SJSA1 (cell line): ENCODE results near the gene ASCL3. TPM values are rescaled to one million over a fixed set of nuclear protein-coding genes. Genes with fewer than 3 reads are reported as not detected.
"Not testable (repeated sequence)": the region's sequence is repeated elsewhere in the genome, so short reads cannot be mapped to it uniquely, and the experiment has no call there.

ENCODE experiments used
- DNase-seq, 2 experiments: peaks; one replicate each; pipeline ENCODE4 v3.0.0-alpha.2; 2015 to 2020; ENCODE audit warnings: low spot score in 2 of 2, low read depth in 1 of 2
- H3K27ac ChIP-seq: fragments of 250-450 bp; sonication (Bioruptor Pico); 2 replicates; pipeline ENCODE4 v1.5.1; 2020; ENCODE audit warnings: mild to moderate bottlenecking, moderate library complexity
- H3K27me3 ChIP-seq: fragments of 250-450 bp; sonication (Bioruptor Pico); replicated peaks from 2 replicates; pipeline ENCODE4 v1.5.1; 2020; ENCODE audit warnings: mild to moderate bottlenecking, moderate library complexity
- H3K36me3 ChIP-seq: fragments of 250-450 bp; sonication (Bioruptor Pico); 2 replicates; pipeline ENCODE4 v1.5.1; 2020; ENCODE audit warnings: mild to moderate bottlenecking
- H3K4me1 ChIP-seq: fragments of 250-450 bp; sonication (Bioruptor Pico); replicated peaks from 2 replicates; pipeline ENCODE4 v1.6.1; 2021; ENCODE audit warnings: mild to moderate bottlenecking
- H3K4me3 ChIP-seq: fragments of 250-450 bp; sonication (Bioruptor Pico); 2 replicates; pipeline ENCODE4 v1.5.1; 2020; ENCODE audit warnings: mild to moderate bottlenecking
- H3K9me3 ChIP-seq: fragments of 250-450 bp; sonication (Bioruptor Pico); replicated peaks from 2 replicates; pipeline ENCODE4 v1.5.1; 2020; ENCODE audit warnings: mild to moderate bottlenecking
- total RNA-seq: library from RNA; depleted of rRNA; stranded (reverse); fragments of >200 nt; shearing (Covaris generic); gene quantifications from 2 replicates; pipeline ENCODE4 v1.2.3, GENCODE V29; 2014; rRNA removed

ASCL3 gene, protein sequence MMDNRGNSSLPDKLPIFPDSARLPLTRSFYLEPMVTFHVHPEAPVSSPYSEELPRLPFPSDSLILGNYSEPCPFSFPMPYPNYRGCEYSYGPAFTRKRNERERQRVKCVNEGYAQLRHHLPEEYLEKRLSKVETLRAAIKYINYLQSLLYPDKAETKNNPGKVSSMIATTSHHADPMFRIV
- not detected in 2 replicates for total RNA-seq

DNA sequence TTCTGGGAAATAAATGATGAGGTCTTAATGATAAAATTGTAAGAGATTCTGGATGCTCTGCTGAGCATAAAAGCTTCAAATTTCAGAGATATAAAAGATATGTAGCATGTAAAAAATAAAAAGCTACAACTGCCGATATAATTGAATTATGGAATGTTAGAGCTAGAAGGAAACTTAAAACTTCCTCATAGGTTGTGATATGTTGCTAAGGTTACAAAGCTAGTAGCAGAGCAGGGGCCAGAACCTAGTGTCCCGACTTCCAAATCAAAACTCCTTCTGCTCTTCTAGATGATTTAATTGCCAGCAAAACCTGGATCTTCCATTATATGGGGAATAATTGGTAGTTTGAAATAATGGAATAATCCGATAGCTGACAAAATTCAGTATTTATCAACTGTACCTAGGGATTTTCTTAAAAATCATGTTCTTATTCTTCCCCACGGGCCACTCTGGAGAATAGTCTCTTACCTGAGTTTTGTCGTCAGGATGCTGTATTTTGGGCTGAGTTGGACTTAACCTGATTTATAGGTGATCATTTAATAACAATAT is at the start of gene ASCL3:
TSS of gene ASCL3 (minus strand) at position 499 of the 549 bp plus-strand sequence. CDS start 4,855 bp downstream, outside the sequence.
- Histone ChIP-seq H3K27me3 (no peaks in the 10 kb centered on the region), H3K27ac (no peak within 1 kb of the TSS), H3K9me3 (no peaks in the 10 kb centered on the region), H3K4me3 (no peak within 1 kb of the TSS), H3K4me1 (peaks cover 3% of the 10 kb centered on the region; the same call in 1 of the 2 replicates), H3K36me3 (no peaks in the 10 kb centered on the region)
- no peak for DNase-seq

DNA sequence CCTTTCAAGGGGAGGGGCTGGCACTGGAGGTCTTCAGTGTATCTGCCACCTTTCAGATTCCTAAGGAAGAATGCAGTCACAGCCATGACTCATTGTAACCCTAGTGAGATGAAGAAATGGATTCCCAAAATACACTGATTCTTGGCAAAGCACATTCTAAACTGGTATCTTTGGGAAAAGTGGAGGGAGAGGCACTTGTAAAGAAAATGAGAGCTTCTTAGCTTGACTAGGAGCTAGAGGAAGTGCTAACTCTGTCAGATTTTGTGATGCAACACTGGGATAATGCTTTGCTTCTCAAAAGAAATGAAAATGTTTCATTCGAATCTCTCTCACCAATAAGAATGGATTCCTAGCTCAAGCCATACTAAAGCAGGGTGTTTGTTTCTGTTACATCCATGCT is 46.6 kb upstream of the ASCL3 start:
- H3K4me3 ChIP-seq, result no peak overlapping the region
- H3K27ac ChIP-seq, result no peak overlapping the region; the same call in 1 of the 2 replicates
- peaks cover 15% of the 10 kb centered on the region for H3K4me1 ChIP-seq
- no peaks in the 10 kb centered on the region for H3K36me3 ChIP-seq
- DNase-seq, result no peak
- no peaks in the 10 kb centered on the region for H3K9me3 ChIP-seq
- H3K27me3 ChIP-seq, result no peaks in the 10 kb centered on the region

DNA sequence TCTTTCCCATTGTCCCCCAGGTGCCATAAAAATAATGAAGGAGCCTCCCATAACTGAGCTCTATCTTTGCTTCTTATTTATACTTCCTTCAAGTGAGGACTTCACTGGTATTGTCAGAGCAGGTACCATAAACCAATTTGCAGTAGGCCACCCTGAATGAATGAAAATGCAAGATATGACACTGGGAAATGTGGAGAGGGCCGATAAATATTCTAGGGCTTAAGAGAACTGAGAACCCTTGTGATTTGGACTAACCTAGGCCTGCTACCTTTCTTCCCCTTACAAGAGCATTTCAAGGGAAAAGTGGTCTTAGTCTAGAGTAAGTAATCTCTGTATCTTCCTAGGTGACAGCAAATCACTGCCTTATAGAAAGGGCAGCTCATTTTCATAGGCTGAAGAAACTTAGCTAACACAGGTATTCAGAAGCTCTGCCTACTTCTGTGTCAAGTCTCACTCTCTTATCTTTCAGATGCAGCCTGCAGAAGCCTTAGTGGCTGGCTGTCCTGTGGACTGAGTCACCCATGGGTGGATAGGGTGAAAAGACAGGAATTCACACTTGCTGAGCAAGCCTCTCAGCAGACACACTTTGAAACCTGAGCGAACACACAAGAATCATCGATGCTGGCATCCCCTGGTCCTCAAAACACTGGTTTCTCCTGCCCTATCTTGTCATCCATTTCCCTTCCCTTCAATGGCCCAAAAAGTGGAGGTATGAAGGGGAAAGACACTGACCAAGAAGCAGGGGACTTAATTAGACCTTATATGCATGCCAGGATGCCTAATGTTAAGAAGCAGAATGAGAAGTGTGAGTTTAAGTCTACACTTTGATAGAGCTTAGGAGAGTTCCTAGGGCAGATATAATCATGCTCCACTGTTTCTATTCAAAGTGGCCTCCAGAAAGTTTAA is 45.8 kb upstream of the ASCL3 start:
- Histone ChIP-seq H3K36me3 (no peaks in the 10 kb centered on the region), H3K4me1 (peaks cover 15% of the 10 kb centered on the region), H3K27me3 (no peaks in the 10 kb centered on the region), H3K9me3 (no peaks in the 10 kb centered on the region), H3K27ac (no peak overlapping the region; the same call in 1 of the 2 replicates), H3K4me3 (no peak overlapping the region)
- DNase-seq, result no peak

DNA sequence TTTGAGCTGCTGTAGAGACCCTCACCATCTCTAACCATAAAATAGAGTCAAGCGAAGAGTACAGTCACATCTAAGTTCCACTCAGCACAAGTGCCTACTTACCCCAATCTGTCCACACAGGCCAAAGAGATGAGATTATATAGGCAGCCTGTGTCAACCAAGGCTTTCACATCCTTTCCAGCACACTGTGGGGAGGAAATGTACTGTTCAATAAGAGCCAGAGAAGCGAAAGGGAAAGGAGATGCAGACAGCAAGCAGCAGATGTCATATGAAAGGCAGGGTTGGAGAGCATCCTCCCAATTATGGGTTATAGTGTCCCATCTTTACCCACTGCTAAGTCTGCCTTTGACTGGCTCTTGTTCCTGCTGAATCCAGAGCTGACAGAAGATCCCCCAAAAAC is 44.6 kb upstream of the ASCL3 start:
- DNase-seq, result no peak
- H3K4me1 ChIP-seq, result peaks cover 15% of the 10 kb centered on the region
- H3K27ac ChIP-seq, result no peak overlapping the region
- H3K4me3 ChIP-seq, result no peak overlapping the region
- H3K27me3 ChIP-seq, result no peaks in the 10 kb centered on the region
- no peaks in the 10 kb centered on the region for H3K9me3 ChIP-seq
- H3K36me3 ChIP-seq, result no peaks in the 10 kb centered on the region

DNA sequence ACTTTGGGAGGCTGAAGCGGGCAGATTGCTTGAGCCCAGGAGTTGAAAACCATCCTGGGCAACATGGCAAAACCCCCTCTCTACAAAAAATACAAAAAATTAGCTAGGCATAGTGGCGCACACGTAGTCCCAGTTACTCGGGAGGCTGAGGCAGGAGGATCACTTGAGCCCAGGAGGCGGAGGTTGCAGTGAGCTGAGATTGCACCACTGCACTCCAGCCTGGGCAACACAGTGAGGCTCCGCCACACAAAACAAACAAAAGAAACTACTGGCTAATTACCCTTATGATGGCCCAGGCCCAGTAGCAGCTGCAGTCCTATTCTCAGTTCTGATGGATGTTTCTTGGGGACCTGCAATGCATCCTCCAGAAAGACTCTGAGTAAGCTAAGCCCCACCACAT is 44.0 kb upstream of the ASCL3 start:
- H3K27ac ChIP-seq, H3K4me3 ChIP-seq, H3K9me3 ChIP-seq, DNase-seq, H3K27me3 ChIP-seq, H3K36me3 ChIP-seq: not testable (repeated sequence)
- H3K4me1 ChIP-seq, result peaks cover 15% of the 10 kb centered on the region

DNA sequence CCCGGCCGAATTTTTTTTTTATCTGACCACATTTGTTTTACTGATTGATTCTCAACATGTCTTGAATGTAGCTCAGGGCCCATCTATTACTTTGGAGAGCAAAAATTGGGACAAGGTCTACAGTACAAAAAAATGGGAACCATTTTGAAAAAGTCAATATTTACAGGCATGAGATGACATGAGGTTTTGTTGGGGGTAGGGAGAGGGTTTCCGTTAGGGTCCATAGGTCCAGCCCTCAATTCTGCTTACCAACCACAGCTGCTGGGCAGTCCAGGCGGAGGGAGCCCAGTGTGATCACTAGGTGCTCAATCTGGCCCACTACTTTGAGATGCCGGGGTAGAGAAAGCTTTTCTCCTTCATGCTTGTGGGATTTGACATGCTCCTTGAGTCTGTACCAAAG is 42.6 kb upstream of the ASCL3 start:
- H3K4me3 ChIP-seq, result no peak overlapping the region
- no peaks in the 10 kb centered on the region for H3K27me3 ChIP-seq
- H3K27ac ChIP-seq, result no peak overlapping the region
- peaks cover 15% of the 10 kb centered on the region for H3K4me1 ChIP-seq
- no peaks in the 10 kb centered on the region for H3K9me3 ChIP-seq
- DNase-seq, result no peak
- H3K36me3 ChIP-seq, result no peaks in the 10 kb centered on the region

DNA sequence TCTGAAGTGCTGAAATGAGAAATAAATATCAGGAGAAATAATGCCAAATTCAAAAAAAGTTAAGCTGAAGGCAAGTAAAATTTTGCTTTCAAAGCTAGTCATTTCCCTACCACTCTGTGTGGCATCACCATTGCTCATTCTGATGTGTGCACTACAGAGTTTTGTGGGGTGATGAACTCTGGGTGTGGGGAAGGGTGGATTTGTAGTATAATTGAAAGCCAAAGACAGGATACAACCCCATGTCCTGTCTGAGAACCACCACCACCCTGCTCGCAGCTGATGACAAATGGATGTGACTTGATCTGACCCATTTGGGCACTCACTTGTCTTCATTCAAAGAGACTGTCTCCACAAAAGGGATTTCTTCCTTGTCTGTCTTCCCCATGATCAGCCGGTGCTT is 40.7 kb upstream of the ASCL3 start:
- Histone ChIP-seq H3K36me3 (no peaks in the 10 kb centered on the region), H3K27me3 (no peaks in the 10 kb centered on the region), H3K9me3 (no peaks in the 10 kb centered on the region), H3K4me3 (no peak overlapping the region), H3K27ac (no peak overlapping the region), H3K4me1 (peaks cover 2% of the 10 kb centered on the region; the same call in 1 of the 2 replicates)
- DNase-seq, result no peak

DNA sequence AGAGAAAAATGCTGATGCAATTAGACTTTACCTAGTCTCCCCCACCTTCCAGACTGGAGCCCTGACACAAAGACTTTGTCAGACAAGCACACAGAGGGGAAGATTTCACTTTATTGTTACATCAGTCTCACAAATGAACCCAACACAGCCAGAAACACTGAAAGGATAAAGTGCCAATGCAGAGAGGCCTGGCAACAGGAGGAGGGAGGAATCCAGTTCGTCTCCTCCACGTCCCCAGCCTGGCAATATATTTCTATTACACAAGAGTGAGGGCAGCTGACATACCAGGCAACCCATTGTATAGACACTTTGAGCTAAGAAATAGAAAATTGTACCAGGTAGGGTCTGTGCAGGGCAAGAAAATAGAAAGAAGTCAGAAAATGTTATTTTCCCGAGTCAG is 37.7 kb upstream of the ASCL3 start:
- Histone ChIP-seq H3K9me3 (no peaks in the 10 kb centered on the region), H3K27ac (no peak overlapping the region), H3K4me1 (no peaks in the 10 kb centered on the region), H3K36me3 (no peaks in the 10 kb centered on the region), H3K4me3 (no peak overlapping the region), H3K27me3 (no peaks in the 10 kb centered on the region)
- DNase-seq, result no peak

DNA sequence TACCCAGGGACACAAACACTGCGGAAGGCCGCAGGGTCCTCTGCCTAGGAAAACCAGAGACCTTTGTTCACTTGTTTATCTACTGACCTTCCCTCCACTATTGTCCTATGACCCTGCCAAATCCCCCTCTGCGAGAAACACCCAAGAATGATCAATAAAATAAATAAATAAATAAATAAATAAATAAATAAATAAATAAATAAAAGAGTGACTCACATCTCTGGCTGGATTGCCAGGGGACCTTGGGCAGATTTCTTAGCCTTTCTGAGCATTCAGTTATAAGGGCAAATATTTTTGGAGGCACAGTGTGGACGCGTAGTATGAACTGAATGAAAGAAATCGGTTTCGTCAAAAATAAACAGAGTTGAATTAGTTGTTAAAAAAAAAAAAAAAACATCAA is 36.5 kb upstream of the ASCL3 start:
- DNase-seq, H3K36me3 ChIP-seq, H3K4me1 ChIP-seq: not testable (repeated sequence)

DNA sequence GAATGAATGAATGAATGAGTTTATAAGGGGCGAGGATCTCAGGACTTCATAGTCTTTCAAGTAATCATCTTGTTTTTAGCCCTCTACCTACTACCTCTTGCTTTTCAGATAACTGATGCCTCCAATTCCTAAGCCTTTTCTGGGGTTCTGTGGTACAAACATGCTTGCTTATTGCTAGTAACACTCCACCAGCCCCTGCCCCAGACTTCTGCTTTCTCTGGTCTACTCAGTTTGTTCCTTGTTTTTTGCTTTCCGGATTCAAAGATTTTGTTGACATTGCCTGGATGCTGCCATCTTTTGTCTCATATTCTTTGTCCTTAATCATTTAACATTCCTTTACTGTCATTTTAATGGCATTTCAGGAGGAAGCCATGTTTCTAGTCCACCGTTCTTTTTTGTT is 30.3 kb upstream of the ASCL3 start:
- H3K9me3 ChIP-seq, result no peaks in the 10 kb centered on the region
- no peak overlapping the region for H3K4me3 ChIP-seq
- DNase-seq, result no peak
- no peak overlapping the region for H3K27ac ChIP-seq
- H3K36me3 ChIP-seq, result no peaks in the 10 kb centered on the region
- H3K4me1 ChIP-seq, result no peaks in the 10 kb centered on the region
- H3K27me3 ChIP-seq, result no peaks in the 10 kb centered on the region

More for the DNA sequence above, 36.5 kb upstream of the ASCL3 start:
- not testable (repeated sequence) for H3K4me3 ChIP-seq, H3K27ac ChIP-seq, H3K9me3 ChIP-seq, H3K27me3 ChIP-seq

DNA sequence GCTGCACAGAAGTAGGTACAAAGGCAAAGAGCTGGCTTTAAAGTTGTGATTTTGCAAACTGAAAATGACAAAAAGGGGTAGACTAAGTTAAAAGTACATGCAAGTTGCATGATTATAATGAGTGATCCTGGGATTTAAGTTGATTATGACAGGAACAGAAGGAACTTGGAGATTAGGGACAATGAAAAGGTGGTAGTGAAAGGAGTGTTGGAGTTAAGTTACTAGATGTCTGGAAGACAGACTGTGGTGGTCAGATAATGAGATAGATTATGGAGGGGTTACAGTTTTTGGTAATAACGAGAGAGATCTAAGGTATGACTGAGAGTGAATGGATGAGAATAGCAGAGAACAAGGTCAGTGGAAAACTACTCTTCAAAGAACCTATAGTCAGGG is 29.1 kb upstream of the ASCL3 start:
- DNase-seq, result no peak
- Histone ChIP-seq H3K27me3 (no peaks in the 10 kb centered on the region), H3K4me3 (no peak overlapping the region), H3K27ac (no peak overlapping the region), H3K36me3 (no peaks in the 10 kb centered on the region), H3K9me3 (no peaks in the 10 kb centered on the region), H3K4me1 (no peaks in the 10 kb centered on the region)

DNA sequence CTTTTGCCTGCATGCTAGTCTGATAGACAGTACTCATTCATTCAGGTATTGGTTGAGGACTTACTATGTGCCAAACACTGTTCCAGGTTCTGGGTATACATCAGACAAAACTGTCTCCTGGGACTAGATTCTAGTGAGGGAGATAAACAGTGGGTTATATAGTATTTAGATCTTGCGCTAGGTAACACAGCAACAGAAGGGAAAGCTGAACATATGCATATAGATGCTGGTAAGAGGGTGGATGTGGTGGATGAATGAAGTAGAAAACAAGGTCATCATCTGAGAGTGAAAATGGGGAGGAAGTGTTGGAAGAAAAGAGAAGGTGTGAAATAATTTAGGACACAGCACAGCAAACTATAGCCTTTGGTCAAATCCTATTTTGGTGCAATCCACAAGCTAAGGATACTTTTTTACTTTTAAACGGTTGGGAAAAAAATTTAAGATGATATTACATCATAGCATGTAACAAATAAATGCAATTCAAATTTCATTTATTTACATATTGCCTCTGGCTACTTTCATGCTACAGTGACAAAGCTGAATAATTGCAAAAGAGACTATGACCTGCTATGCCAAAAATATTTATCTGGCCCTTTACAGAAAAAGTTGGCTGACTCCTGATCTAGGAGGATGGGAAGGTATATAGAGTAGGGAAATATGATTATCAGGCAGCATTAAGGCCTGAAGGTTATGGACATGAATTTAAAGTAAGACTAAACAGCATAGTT is 28.5 kb upstream of the ASCL3 start:
- H3K4me3 ChIP-seq, result no peak overlapping the region
- no peaks in the 10 kb centered on the region for H3K27me3 ChIP-seq
- DNase-seq, result no peak
- H3K36me3 ChIP-seq, result no peaks in the 10 kb centered on the region
- no peak overlapping the region for H3K27ac ChIP-seq
- H3K9me3 ChIP-seq, result no peaks in the 10 kb centered on the region
- no peaks in the 10 kb centered on the region for H3K4me1 ChIP-seq

DNA sequence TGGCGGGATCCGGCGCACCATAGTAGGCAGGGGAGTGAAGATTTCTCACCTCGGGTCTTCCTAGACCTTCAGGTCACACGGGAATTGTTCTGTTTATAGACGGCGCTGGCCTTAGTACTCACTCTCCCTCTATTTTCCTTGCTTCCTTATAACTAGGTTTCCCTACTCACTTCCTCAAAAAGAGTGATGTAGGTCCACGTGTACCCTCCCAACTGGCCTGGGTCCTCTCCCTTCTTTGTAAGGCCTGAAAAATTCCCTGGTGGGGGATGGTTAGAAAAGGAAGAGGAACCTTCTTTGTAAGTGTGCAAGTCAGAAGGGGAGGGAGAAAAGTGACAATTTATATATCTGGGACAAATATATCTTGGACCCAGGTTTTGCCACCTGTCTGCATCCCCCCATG is 24.4 kb upstream of the ASCL3 start:
- Histone ChIP-seq H3K27me3 (no peaks in the 10 kb centered on the region), H3K27ac (no peak overlapping the region), H3K4me1 (peaks cover 8% of the 10 kb centered on the region), H3K4me3 (no peak overlapping the region), H3K9me3 (no peaks in the 10 kb centered on the region), H3K36me3 (peaks cover 8% of the 10 kb centered on the region; the same call in 1 of the 2 replicates)
- DNase-seq, result no peak
